SK-N-SH (cell line): ENCODE measurements around the gene SPRED1. TPM values are rescaled to one million over a fixed set of nuclear protein-coding genes. Genes with fewer than 3 reads are reported as not detected.

Experiments
- CTCF ChIA-PET: fragments of 300-600, 350-600 bp; formaldehyde crosslinking; extraction: SDS; loops from one replicate; lab custom pipeline; 2021; lab: Yijun Ruan, JAX
- POLR2A ChIA-PET: fragments of 350-600 bp; sonication (Branson Sonifier 250); formaldehyde crosslinking; extraction: SDS; loops from one replicate; lab custom pipeline; 2020; ENCODE audit warnings: antibody characterized with exemption, inconsistent platforms; lab: Yijun Ruan, JAX
- DNase-seq: peaks from one replicate; pipeline ENCODE4 v3.0.0; 2012
- H2AFZ ChIP-seq: fragments of 200-600 bp; sonication (generic); 2 replicates; pipeline ENCODE4 v1.8.1; 2016; ENCODE audit warnings: antibody characterized with exemption, mild to moderate bottlenecking, low read depth
- H3F3A ChIP-seq: fragments of 200-600 bp; sonication (generic); replicated peaks from 2 replicates; pipeline ENCODE3; 2016; ENCODE audit warnings: antibody characterized with exemption, mild to moderate bottlenecking; ENCODE audit not compliant: insufficient read depth
- H3K27ac ChIP-seq, 2 experiments: fragments of 200-500 bp in 1 of 2; fragments of 200-600 bp in 1 of 2; sonication (Bioruptor generic) in 1 of 2; sonication (generic), shearing (Covaris generic) in 1 of 2; 2 replicates each; pipeline versions ENCODE4 v1.5.1 to v1.6.1; 2014 to 2016; ENCODE audit warnings: low read depth in 2 of 2, inconsistent platforms in 1 of 2, low read length in 1 of 2, mild to moderate bottlenecking in 1 of 2, mixed read lengths in 1 of 2
- H3K27me3 ChIP-seq: fragments of 200-600 bp; sonication (generic), shearing (Covaris generic); 2 replicates; pipeline ENCODE4 v1.6.1; 2016; ENCODE audit warnings: mixed run types; ENCODE audit not compliant: insufficient read depth
- H3K36me3 ChIP-seq, 2 experiments: fragments of 200-500 bp in 1 of 2; fragments of 200-600 bp in 1 of 2; sonication (Bioruptor generic) in 1 of 2; sonication (generic) in 1 of 2; replicated peaks in 1 of 2; 2 replicates each; pipeline versions ENCODE3 to v1.5.1; 2014 to 2016; ENCODE audit warnings: low read length in 1 of 2, mild to moderate bottlenecking in 1 of 2; ENCODE audit not compliant: insufficient read depth in 2 of 2, control insufficient read depth in 1 of 2
- H3K4me1 ChIP-seq, 2 experiments: fragments of 200-500 bp in 1 of 2; fragments of 200-600 bp in 1 of 2; sonication (Bioruptor generic) in 1 of 2; sonication (generic), shearing (Covaris generic) in 1 of 2; 2 replicates each; pipeline versions ENCODE4 v1.5.1 to v1.6.1; 2014 to 2016; ENCODE audit warnings: low read depth in 1 of 2, low read length in 1 of 2, mixed run types in 1 of 2; ENCODE audit not compliant: insufficient read depth in 2 of 2, control insufficient read depth in 1 of 2
- H3K4me2 ChIP-seq: fragments of 200-600 bp; sonication (generic), shearing (Covaris generic); 2 replicates; pipeline ENCODE4 v1.6.1; 2017; ENCODE audit warnings: mixed run types
- H3K4me3 ChIP-seq, 2 experiments: fragments of 200-500 bp in 1 of 2; fragments of 200-600 bp in 1 of 2; sonication (Bioruptor generic) in 1 of 2; sonication (generic), shearing (Covaris generic) in 1 of 2; 2 replicates each; pipeline versions ENCODE4 v1.5.1 to v1.8.1; 2014 to 2016; ENCODE audit warnings: low read depth in 2 of 2, inconsistent platforms in 1 of 2, low read length in 1 of 2, mild to moderate bottlenecking in 1 of 2, mixed read lengths in 1 of 2, moderate library complexity in 1 of 2
- H3K79me2 ChIP-seq: fragments of 200-600 bp; sonication (generic); 2 replicates; pipeline ENCODE4 v1.8.1; 2017; ENCODE audit warnings: mild to moderate bottlenecking; ENCODE audit not compliant: insufficient read depth
- H3K9ac ChIP-seq: fragments of 200-600 bp; sonication (generic); 2 replicates; pipeline ENCODE4 v1.6.1; 2017; ENCODE audit warnings: mixed run types
- H3K9me2 ChIP-seq: fragments of 200-600 bp; sonication (generic); 2 replicates; pipeline ENCODE4 v1.6.1; 2017; ENCODE audit warnings: mixed run types
- H3K9me3 ChIP-seq: fragments of 200-600 bp; sonication (generic); 2 replicates; pipeline ENCODE4 v1.6.1; 2017; ENCODE audit warnings: mixed run types, mild to moderate bottlenecking, moderate library complexity
- H4K20me1 ChIP-seq: fragments of 200-600 bp; sonication (generic); 2 replicates; pipeline ENCODE4 v1.6.1; 2017; ENCODE audit warnings: mild to moderate bottlenecking, mixed run types; ENCODE audit not compliant: insufficient read depth
- CTCF ChIP-seq: fragments of 200-600 bp; sonication (generic); IDR thresholded peaks from 2 replicates; pipeline ENCODE4 v1.6.1; 2017; ENCODE audit warnings: antibody characterized with exemption, mild to moderate bottlenecking, moderate library complexity
- EP300 ChIP-seq, 2 experiments: IDR thresholded peaks; 2 replicates each; pipeline versions ENCODE4 v1.4.0 to v1.6.1; 2012; ENCODE audit warnings: borderline replicate concordance in 1 of 2, low read depth in 1 of 2, low read length in 1 of 2
- EZH2phosphoT487 ChIP-seq: fragments of 200-600 bp; sonication (generic); IDR thresholded peaks from 2 replicates; pipeline ENCODE4 v1.6.1; 2017; ENCODE audit warnings: low read depth, mixed run types, mild to moderate bottlenecking, antibody characterized with exemption, moderate library complexity, borderline replicate concordance
- FOSL2 ChIP-seq: IDR thresholded peaks from 2 replicates; pipeline ENCODE4 v1.4.0; 2012; ENCODE audit warnings: low read depth, mild to moderate bottlenecking, moderate library complexity, borderline replicate concordance
- GATA2 ChIP-seq: sonication (generic); formaldehyde crosslinking; IDR thresholded peaks from 2 replicates; pipeline ENCODE4 v1.5.0; 2020; ENCODE audit warnings: mild to moderate bottlenecking, missing genetic modification reagents
- NRF1 ChIP-seq: IDR thresholded peaks from 2 replicates; pipeline ENCODE4 v1.6.1; 2012; ENCODE audit warnings: low read depth, mild to moderate bottlenecking, low read length
- PBX3 ChIP-seq: IDR thresholded peaks from 2 replicates; pipeline ENCODE4; 2012
- POLR2AphosphoS5 ChIP-seq: IDR thresholded peaks from 2 replicates; pipeline ENCODE4 v1.6.1; 2012; ENCODE audit warnings: low read depth, low read length
- RAD21 ChIP-seq: IDR thresholded peaks from 2 replicates; pipeline ENCODE4 v1.6.1; 2012; ENCODE audit warnings: mild to moderate bottlenecking, low read length
- RXRA ChIP-seq: IDR thresholded peaks from 2 replicates; pipeline ENCODE4 v1.4.0; 2012; ENCODE audit warnings: low read depth, mild to moderate bottlenecking, borderline replicate concordance
- SIN3A ChIP-seq: IDR thresholded peaks from 2 replicates; pipeline ENCODE4 v1.6.1; 2012; ENCODE audit warnings: low read depth, mild to moderate bottlenecking, low read length, moderate library complexity, borderline replicate concordance
- SMC3 ChIP-seq: IDR thresholded peaks from 2 replicates; pipeline ENCODE4 v1.6.1; 2012; ENCODE audit warnings: low read depth, low read length, improper control_type of control experiment
- TEAD4 ChIP-seq: IDR thresholded peaks from 2 replicates; pipeline ENCODE4 v1.4.0; 2012; ENCODE audit warnings: mild to moderate bottlenecking, borderline replicate concordance; ENCODE audit not compliant: insufficient read depth
- USF1 ChIP-seq: IDR thresholded peaks from 2 replicates; pipeline ENCODE4 v1.4.0; 2012; ENCODE audit warnings: low read depth, borderline replicate concordance
- USF2 ChIP-seq: fragments of 150-350 bp; IDR thresholded peaks from 2 replicates; pipeline ENCODE4 v1.6.1; 2017; ENCODE audit warnings: antibody characterized with exemption, low read length, low read depth, borderline replicate concordance
- ZBTB33 ChIP-seq: IDR thresholded peaks from 2 replicates; pipeline ENCODE4 v1.4.0; 2012; ENCODE audit warnings: low read depth, borderline replicate concordance
- WGBS: methylation state at CpG from one replicate; pipeline ENCODE4 v1.1.6; 2017; ENCODE audit warnings: low lambda C conversion rate; 5-methylcytosine and 5-hydroxymethylcytosine counted together
- polyA plus RNA-seq, 3 experiments: library from polyadenylated mRNA; depleted of rRNA; stranded (reverse); fragments of >200 nt; gene quantifications; 2 replicates each; pipeline ENCODE4 v1.2.3, GENCODE V29; 2012

SPRED1 gene
- polyA plus RNA-seq, 1 of the 3 experiments (the other 2 are of a cell fraction), result 4.4 TPM

GRCh38 chr15:38307251-38307650 is 54.6 kb downstream of the SPRED1 start:
- Histone ChIP-seq H3K9me2 (no peaks in the 10 kb centered on the region), H2AFZ (no peak overlapping the region), H3F3A (peaks cover 5% of the 10 kb centered on the region), H3K4me2 (no peak overlapping the region), H3K4me3 (no peak overlapping the region), H3K9ac (no peak overlapping the region), H3K27ac (no peak overlapping the region), H4K20me1 (peaks cover 66% of the 10 kb centered on the region), H3K79me2 (peaks cover 100% of the 10 kb centered on the region), H3K4me1 (no peaks in the 10 kb centered on the region), H3K36me3 (peaks cover 8 to 48% of the 10 kb centered on the region in 2 experiments), H3K27me3 (no peaks in the 10 kb centered on the region), H3K9me3 (no peaks in the 10 kb centered on the region)
- ChIA-PET CTCF (no interaction called here), POLR2A (no interaction called here)
- no peak for DNase-seq
- 98% methylated on average over 2 of the region's 2 CpGs for WGBS
- TF ChIP-seq USF1 (no peak), TEAD4 (no peak), FOSL2 (no peak)

GRCh38 chr15:38307861-38308641 is 55.4 kb downstream of the SPRED1 start:
- no peaks in the 10 kb centered on the region for H3K9me2 ChIP-seq
- no peaks in the 10 kb centered on the region for H3K9me3 ChIP-seq
- H3K4me1 ChIP-seq, result no peaks in the 10 kb centered on the region
- CTCF ChIA-PET, result no interaction called here
- POLR2A ChIA-PET, result no interaction called here
- H3K27me3 ChIP-seq, result no peaks in the 10 kb centered on the region
- no peak for DNase-seq
- H2AFZ ChIP-seq, result no peak overlapping the region
- WGBS, result 95% methylated on average over 5 of the region's 5 CpGs
- TF ChIP-seq NRF1 (no peak), USF2 (no peak), ZBTB33 (no peak), FOSL2 (no peak), SIN3A (no peak), EP300 (IDR thresholded peaks at IDR 0.05; ENCODE audit: borderline replicate concordance in 1 of 2, low read depth in 1 of 2, low read length in 1 of 2) (no peak), SMC3 (no peak), PBX3 (no peak), RAD21 (no peak), CTCF (no peak), POLR2AphosphoS5 (no peak), GATA2 (CRISPR knock-in tag) (no peak), EZH2phosphoT487 (no peak), USF1 (no peak), RXRA (no peak)
- H3K4me3 ChIP-seq, result no peak overlapping the region
- no peak overlapping the region for H3K4me2 ChIP-seq
- H3F3A ChIP-seq, result peaks cover 7% of the 10 kb centered on the region
- H3K79me2 ChIP-seq, result peaks cover 100% of the 10 kb centered on the region
- no peak overlapping the region for H3K27ac ChIP-seq
- H3K36me3 ChIP-seq, result peaks cover 8 to 45% of the 10 kb centered on the region in 2 experiments
- H4K20me1 ChIP-seq, result peaks cover 73% of the 10 kb centered on the region
- no peak overlapping the region for H3K9ac ChIP-seq
